RWPE2 (cell line): ENCODE data around the gene MAP6D1.

Experiments used
- ATAC-seq: fragments of 200-7000 bp; cut with Tn5 transposase; 3 replicates; pipeline ENCODE4 v1.9.1; 2021; ENCODE audit warnings: low read depth
- DNase-seq: peaks from one replicate; pipeline ENCODE4 v3.0.0-alpha.2; 2020; ENCODE audit warnings: low spot score
- H3K27ac ChIP-seq: fragments of 450-650 bp; 2 replicates; pipeline ENCODE4 v1.5.1; 2017; ENCODE audit warnings: mild to moderate bottlenecking; ENCODE audit not compliant: poor library complexity, severe bottlenecking
- H3K27me3 ChIP-seq: fragments of 250-450 bp; sonication (Bioruptor Pico); 2 replicates; pipeline ENCODE4 v1.5.1; 2021; ENCODE audit warnings: mild to moderate bottlenecking, moderate library complexity; ENCODE audit not compliant: insufficient read depth, poor library complexity, severe bottlenecking
- H3K36me3 ChIP-seq: fragments of 250-450 bp; sonication (Bioruptor Pico); 2 replicates; pipeline ENCODE4 v1.5.1; 2020; ENCODE audit warnings: low read depth, mild to moderate bottlenecking, moderate library complexity
- H3K4me1 ChIP-seq: fragments of 250-450 bp; sonication (Bioruptor Pico); 2 replicates; pipeline ENCODE4 v1.5.1; 2021; ENCODE audit warnings: mild to moderate bottlenecking, moderate library complexity; ENCODE audit not compliant: insufficient read depth, poor library complexity, severe bottlenecking
- H3K4me3 ChIP-seq: fragments of 250-450 bp; sonication (Bioruptor Pico); 2 replicates; pipeline ENCODE4 v1.5.1; 2021; ENCODE audit warnings: mild to moderate bottlenecking, moderate library complexity; ENCODE audit not compliant: severe bottlenecking
- H3K9me3 ChIP-seq: fragments of 250-450 bp; sonication (Bioruptor Pico); 2 replicates; pipeline ENCODE4 v1.5.1; 2021; ENCODE audit warnings: mild to moderate bottlenecking, moderate library complexity; ENCODE audit not compliant: severe bottlenecking
- TF ChIP-seq, protein P1 (sequence below): fragments of 450-650 bp; IDR thresholded peaks from one replicate; pipeline ENCODE4 v1.5.1; 2017; ENCODE audit warnings: mild to moderate bottlenecking, moderate library complexity; ENCODE audit not compliant: poor library complexity, severe bottlenecking

Gene MAP6D1

DNA sequence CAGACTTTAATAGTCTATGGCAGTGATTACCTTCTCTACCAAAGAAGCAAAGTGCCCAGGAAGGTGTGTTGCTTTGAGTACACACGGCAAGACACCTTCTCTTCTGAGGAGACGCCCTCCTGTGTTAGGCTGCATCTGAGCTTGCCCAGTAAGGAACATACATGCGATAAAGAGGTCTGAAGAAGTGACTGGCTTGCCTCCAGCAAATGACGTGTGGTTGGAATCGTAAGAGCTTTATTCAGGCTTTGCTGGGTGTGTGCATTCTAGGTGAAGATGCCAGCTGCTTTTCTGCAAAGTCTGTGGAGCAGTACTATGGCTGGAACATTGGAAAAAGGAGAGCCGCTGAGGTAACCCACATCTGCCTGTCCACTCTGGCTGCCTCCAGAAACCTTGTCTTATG lies 22.4 kb downstream of the MAP6D1 start:
- Histone ChIP-seq H3K9me3 (no peaks in the 10 kb centered on the region), H3K27ac (no peak overlapping the region), H3K4me3 (no peak overlapping the region), H3K4me1 (no peaks in the 10 kb centered on the region), H3K36me3 (peaks cover 86% of the 10 kb centered on the region), H3K27me3 (no peaks in the 10 kb centered on the region)
- ATAC-seq (no peak), DNase-seq (peak; percentile 8)
- TF ChIP-seq, protein P1, sequence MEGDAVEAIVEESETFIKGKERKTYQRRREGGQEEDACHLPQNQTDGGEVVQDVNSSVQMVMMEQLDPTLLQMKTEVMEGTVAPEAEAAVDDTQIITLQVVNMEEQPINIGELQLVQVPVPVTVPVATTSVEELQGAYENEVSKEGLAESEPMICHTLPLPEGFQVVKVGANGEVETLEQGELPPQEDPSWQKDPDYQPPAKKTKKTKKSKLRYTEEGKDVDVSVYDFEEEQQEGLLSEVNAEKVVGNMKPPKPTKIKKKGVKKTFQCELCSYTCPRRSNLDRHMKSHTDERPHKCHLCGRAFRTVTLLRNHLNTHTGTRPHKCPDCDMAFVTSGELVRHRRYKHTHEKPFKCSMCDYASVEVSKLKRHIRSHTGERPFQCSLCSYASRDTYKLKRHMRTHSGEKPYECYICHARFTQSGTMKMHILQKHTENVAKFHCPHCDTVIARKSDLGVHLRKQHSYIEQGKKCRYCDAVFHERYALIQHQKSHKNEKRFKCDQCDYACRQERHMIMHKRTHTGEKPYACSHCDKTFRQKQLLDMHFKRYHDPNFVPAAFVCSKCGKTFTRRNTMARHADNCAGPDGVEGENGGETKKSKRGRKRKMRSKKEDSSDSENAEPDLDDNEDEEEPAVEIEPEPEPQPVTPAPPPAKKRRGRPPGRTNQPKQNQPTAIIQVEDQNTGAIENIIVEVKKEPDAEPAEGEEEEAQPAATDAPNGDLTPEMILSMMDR: no peak

DNA sequence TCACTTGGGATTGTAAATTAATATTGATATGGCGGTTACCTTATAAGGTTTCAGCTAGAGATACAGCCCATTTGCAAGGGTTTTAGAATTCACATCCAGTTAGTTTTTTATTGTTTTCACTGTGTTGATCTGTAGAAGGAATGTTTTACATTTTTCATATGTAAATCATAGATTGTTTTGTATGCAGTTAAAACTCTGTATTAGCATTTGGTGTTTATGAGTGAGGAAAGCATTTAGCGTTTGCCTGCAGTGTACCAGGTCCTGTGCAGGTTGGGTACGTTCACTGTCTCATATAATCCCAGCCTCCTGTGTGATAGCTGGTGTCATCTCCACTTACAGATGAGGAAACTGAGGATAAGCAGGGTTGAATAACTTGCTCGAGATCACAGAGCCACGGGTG lies 23.8 kb downstream of the MAP6D1 start:
- Histone ChIP-seq H3K27me3 (no peaks in the 10 kb centered on the region), H3K36me3 (peaks cover 87% of the 10 kb centered on the region), H3K4me3 (no peak overlapping the region), H3K9me3 (no peaks in the 10 kb centered on the region), H3K4me1 (no peaks in the 10 kb centered on the region), H3K27ac (no peak overlapping the region)
- TF ChIP-seq, protein P1: no peak
- ATAC-seq (no peak), DNase-seq (no peak)

DNA sequence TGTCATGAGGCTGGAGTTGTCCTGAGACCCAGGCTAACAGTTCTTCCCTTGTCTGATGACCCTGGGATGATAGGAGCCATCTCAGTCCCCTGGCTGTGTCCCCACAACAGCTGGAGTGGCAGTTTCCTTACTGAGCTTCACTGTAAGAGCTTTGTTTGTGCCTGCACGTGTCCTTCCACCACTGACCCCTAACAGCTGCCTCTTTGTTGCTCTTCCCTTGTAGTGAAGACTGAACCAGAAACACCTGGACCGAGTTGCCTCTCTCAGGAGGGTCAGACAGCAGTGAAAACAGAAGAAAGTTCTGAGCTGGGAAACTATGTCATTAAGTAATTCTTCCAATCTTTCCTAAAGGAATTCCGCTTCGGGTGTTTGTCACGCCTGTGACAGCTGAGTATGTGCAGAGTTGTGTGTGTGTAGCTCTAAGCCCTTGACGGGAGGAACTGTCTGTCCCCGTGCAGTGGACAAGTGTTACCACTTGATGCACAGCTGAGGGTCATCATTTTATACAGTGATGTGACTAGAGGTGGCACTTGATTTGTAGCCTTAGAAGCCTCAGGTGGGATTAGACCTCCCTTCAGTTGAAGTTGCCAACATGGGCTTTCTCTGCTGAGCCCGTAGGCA lies 25.0 kb downstream of the MAP6D1 start:
- TF ChIP-seq, protein P1: no peak
- H3K4me3 ChIP-seq: no peak overlapping the region
- H3K36me3 ChIP-seq: peaks cover 87% of the 10 kb centered on the region

DNA sequence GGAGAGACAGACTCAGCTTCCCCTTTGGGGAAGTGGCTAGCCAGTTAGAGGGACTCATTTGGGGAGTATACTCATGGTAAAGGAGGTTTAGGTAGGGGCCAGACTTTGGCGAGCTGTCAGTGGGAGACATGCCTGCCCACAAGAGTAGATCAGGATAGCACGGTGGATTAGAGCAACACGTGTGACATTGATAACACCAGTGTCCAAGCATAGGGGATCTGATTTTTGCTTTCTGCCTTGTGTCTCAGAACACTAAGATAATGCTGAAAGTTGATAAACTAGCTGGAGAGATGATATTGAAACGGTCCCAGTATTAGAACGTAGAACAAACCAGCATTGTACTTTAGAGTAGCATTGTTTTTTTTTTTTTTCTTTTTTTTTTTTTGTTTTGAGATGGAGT lies 25.9 kb downstream of the MAP6D1 start:
- H3K4me1 ChIP-seq: no peaks in the 10 kb centered on the region
- ATAC-seq (no peak), DNase-seq (no peak)
- no peaks in the 10 kb centered on the region for H3K27me3 ChIP-seq
- peaks cover 83% of the 10 kb centered on the region for H3K36me3 ChIP-seq
- no peak overlapping the region for H3K27ac ChIP-seq
- TF ChIP-seq, protein P1: no peak
- H3K4me3 ChIP-seq: no peak overlapping the region
- H3K9me3 ChIP-seq: no peaks in the 10 kb centered on the region

More for the DNA sequence above, 25.0 kb downstream of the MAP6D1 start:
- ATAC-seq: no peak
- Histone ChIP-seq H3K9me3 (no peaks in the 10 kb centered on the region), H3K4me1 (no peaks in the 10 kb centered on the region), H3K27me3 (no peaks in the 10 kb centered on the region), H3K27ac (no peak overlapping the region)
- no peak for DNase-seq

DNA sequence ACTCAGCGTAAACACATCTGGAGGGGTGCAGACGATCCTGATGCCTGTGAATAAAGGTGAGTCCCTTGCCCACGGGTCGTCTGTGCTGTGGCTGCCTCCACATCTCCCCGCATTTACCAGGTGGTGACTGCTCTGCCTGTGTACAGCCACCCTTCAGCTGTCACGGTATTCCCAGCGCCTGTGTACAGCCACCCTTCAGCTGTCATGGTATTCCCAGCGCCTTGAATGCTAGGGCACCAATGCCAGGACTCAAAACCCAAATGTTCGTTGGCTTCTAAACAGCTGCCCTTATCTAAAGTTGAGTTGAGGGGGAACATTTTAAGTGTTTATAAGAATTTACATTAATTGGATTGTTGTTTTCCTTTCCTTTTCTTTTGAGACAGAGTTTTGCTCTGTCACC lies 27.4 kb downstream of the MAP6D1 start:
- H3K36me3 ChIP-seq: peaks cover 81% of the 10 kb centered on the region

More for the DNA sequence above, 27.4 kb downstream of the MAP6D1 start:
- Histone ChIP-seq H3K4me1 (no peaks in the 10 kb centered on the region), H3K27ac (no peak overlapping the region), H3K27me3 (no peaks in the 10 kb centered on the region), H3K9me3 (no peaks in the 10 kb centered on the region), H3K4me3 (no peak overlapping the region)
- TF ChIP-seq, protein P1: no peak
- DNase-seq (no peak), ATAC-seq (peak; percentile 10; the same call in 1 of the 3 replicates)
